ENCODE results near the gene MGLL. TPM values are rescaled to one million over a fixed set of nuclear protein-coding genes. Genes with fewer than 3 reads are reported as not detected.

The MGLL gene
- total and polyA plus RNA-seq, 9 donors: 4.5 to 22.4 (median 13.3) TPM

DNA sequence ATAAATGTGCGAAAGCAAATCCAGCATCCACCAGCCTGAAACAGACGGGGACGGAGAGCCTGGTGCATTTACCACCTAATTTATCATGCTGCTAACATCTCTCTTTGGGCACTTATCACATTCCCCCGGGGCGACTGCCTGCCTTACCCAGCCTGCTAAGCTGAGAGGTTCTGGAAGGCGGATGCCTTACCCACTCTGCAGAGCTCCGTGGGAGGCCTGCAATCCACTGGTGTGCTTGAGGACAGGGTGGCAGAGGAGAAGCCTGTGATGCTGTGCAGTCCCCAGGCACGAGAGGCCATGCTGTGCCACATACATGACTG, 25.5 kb downstream of the MGLL start:
- WGBS, 3 donors: 85 to 92% (median 91%) methylated on average over 8 of the region's 8 CpGs
- Histone ChIP-seq H3K4me3 (no peak overlapping the region), H3K36me3 (no peaks in the 10 kb centered on the region), H3K27me3 (no peaks in the 10 kb centered on the region), H3K4me1 (ENCODE audit: insufficient read depth) (peaks cover 3% of the 10 kb centered on the region), H3K9me3 (no peaks in the 10 kb centered on the region), H3K27ac (no peak overlapping the region)
- DNase-seq: no peak
- TF ChIP-seq, protein P1, sequence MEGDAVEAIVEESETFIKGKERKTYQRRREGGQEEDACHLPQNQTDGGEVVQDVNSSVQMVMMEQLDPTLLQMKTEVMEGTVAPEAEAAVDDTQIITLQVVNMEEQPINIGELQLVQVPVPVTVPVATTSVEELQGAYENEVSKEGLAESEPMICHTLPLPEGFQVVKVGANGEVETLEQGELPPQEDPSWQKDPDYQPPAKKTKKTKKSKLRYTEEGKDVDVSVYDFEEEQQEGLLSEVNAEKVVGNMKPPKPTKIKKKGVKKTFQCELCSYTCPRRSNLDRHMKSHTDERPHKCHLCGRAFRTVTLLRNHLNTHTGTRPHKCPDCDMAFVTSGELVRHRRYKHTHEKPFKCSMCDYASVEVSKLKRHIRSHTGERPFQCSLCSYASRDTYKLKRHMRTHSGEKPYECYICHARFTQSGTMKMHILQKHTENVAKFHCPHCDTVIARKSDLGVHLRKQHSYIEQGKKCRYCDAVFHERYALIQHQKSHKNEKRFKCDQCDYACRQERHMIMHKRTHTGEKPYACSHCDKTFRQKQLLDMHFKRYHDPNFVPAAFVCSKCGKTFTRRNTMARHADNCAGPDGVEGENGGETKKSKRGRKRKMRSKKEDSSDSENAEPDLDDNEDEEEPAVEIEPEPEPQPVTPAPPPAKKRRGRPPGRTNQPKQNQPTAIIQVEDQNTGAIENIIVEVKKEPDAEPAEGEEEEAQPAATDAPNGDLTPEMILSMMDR (IDR thresholded peaks at IDR 0.05): no peak
- TF ChIP-seq EP300 (IDR thresholded peaks at IDR 0.05) (no peak), POLR2A (IDR thresholded peaks at IDR 0.05) (no peak)
- intact Hi-C loops (cut with DNase I): no loop called here

- Histone ChIP-seq H3K27ac (no peak overlapping the region), H3K36me3 (no peaks in the 10 kb centered on the region), H3K4me3 (no peak overlapping the region), H3K9me3 (no peaks in the 10 kb centered on the region), H3K4me1 (ENCODE audit: insufficient read depth) (peaks cover 3% of the 10 kb centered on the region), H3K27me3 (no peaks in the 10 kb centered on the region)
- TF ChIP-seq, protein P1 (IDR thresholded peaks at IDR 0.05): no peak
- TF ChIP-seq POLR2A (IDR thresholded peaks at IDR 0.05) (no peak), EP300 (IDR thresholded peaks at IDR 0.05) (no peak)
- WGBS, 3 donors: 85 to 92% (median 90%) methylated on average over 7 of the region's 7 CpGs
- DNase-seq: no peak
- intact Hi-C loops (cut with DNase I): no loop called here
Measured at GRCh38 chr3:127796045-127796830, 26.1 kb downstream of the MGLL start.

DNA sequence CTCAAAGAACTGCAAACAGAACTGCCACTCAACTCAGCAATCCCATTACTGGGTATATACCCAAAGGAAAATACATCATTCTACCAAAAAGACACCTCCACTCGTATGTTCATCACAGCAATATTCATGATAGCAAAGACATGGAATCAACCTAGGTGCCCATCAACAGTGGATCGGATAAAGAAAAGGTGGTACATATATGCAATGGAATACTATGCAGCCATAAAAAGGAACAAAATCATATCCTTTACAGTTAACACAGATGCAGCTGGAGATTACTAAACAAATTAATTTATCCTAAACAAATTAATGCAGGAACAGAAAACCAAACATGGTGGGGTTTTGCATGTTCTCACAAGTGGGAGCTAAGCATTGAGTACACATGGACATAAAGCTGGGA, 27.3 kb downstream of the MGLL start:
- DNase-seq: no peak
- Histone ChIP-seq H3K4me1 (ENCODE audit: insufficient read depth) (peaks cover 3% of the 10 kb centered on the region), H3K27me3 (no peaks in the 10 kb centered on the region), H3K27ac (no peak overlapping the region), H3K9me3 (no peaks in the 10 kb centered on the region), H3K36me3 (no peaks in the 10 kb centered on the region), H3K4me3 (no peak overlapping the region)
- TF ChIP-seq POLR2A (IDR thresholded peaks at IDR 0.05) (no peak), EP300 (IDR thresholded peaks at IDR 0.05) (no peak)
- TF ChIP-seq, protein P1 (IDR thresholded peaks at IDR 0.05): no peak
- WGBS, 3 donors: 94 to 97% (median 97%) methylated on average over 2 of the region's 2 CpGs
- intact Hi-C loops (cut with DNase I): no loop called here

- no peak for TF ChIP-seq EP300 (IDR thresholded peaks at IDR 0.05)
- TF ChIP-seq, protein P1 (IDR thresholded peaks at IDR 0.05): no peak
- no peaks in the 10 kb centered on the region for H3K36me3 ChIP-seq
- peaks cover 3% of the 10 kb centered on the region for H3K4me1 ChIP-seq (ENCODE audit: insufficient read depth)
- DNase-seq: no peak
- no peak overlapping the region for H3K27ac ChIP-seq
- no peak overlapping the region for H3K4me3 ChIP-seq
- intact Hi-C loops (cut with DNase I): no loop called here
- no peaks in the 10 kb centered on the region for H3K9me3 ChIP-seq
- H3K27me3 ChIP-seq: no peaks in the 10 kb centered on the region
- WGBS, 3 donors: 94 to 97% (median 95%) methylated on average over 2 of the region's 2 CpGs
Measured at GRCh38 chr3:127794402-127794801, 27.9 kb downstream of the MGLL start.

Measured in ovary (tissue), 9 donors.